NB4 (cell line): Measurements from ENCODE around the gene TICRR.

ENCODE experiments used
- DNase-seq: peaks from one replicate; pipeline ENCODE4 v3.0.0; 2010; ENCODE audit warnings: low read depth
- H3K4me3 ChIP-seq: one replicate; pipeline ENCODE4 v1.5.1; 2011; ENCODE audit warnings: mild to moderate bottlenecking, low read depth, low read length, moderate library complexity
- CTCF ChIP-seq: IDR thresholded peaks from one replicate; pipeline ENCODE4 v1.5.1; 2012; ENCODE audit warnings: low read depth, low read length
- MYC ChIP-seq: IDR thresholded peaks from 2 replicates; pipeline ENCODE4 v1.6.1; 2011; ENCODE audit warnings: low read depth, low read length
- POLR2A ChIP-seq: IDR thresholded peaks from 2 replicates; pipeline ENCODE4 v1.6.1; 2011; ENCODE audit warnings: mild to moderate bottlenecking; ENCODE audit not compliant: insufficient read length; ENCODE audit errors: extremely low read depth
- TF ChIP-seq, protein P1 (sequence below): IDR thresholded peaks from 2 replicates; pipeline ENCODE4 v1.6.1; 2011; ENCODE audit warnings: low read depth, low read length

The TICRR gene

DNA sequence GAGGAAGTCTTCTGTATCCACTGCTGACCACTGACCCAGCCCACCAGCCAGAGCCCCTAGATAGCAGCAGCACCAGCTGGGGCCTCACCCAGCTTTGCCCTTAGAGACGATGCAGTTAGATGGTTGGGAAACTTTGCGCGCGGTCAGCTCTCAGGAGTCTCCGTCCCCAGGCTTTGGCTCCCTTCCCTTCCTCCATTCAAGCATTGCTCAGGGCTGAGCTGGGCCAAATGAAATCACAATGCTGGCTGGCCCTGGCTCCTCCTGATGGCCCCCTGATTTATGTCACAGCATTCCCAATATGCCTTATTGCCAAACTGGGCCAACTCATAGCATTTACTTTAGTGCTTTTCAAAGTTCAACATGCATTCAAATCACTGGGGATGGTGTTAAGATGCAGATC, 44.3 kb upstream of the TICRR start:
- TF ChIP-seq, protein P1, sequence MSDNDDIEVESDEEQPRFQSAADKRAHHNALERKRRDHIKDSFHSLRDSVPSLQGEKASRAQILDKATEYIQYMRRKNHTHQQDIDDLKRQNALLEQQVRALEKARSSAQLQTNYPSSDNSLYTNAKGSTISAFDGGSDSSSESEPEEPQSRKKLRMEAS, result no peak
- no peak for TF ChIP-seq MYC
- TF ChIP-seq POLR2A, result no peak
- TF ChIP-seq CTCF, result no peak
- DNase-seq, result no peak
- no peak overlapping the region for H3K4me3 ChIP-seq

DNA sequence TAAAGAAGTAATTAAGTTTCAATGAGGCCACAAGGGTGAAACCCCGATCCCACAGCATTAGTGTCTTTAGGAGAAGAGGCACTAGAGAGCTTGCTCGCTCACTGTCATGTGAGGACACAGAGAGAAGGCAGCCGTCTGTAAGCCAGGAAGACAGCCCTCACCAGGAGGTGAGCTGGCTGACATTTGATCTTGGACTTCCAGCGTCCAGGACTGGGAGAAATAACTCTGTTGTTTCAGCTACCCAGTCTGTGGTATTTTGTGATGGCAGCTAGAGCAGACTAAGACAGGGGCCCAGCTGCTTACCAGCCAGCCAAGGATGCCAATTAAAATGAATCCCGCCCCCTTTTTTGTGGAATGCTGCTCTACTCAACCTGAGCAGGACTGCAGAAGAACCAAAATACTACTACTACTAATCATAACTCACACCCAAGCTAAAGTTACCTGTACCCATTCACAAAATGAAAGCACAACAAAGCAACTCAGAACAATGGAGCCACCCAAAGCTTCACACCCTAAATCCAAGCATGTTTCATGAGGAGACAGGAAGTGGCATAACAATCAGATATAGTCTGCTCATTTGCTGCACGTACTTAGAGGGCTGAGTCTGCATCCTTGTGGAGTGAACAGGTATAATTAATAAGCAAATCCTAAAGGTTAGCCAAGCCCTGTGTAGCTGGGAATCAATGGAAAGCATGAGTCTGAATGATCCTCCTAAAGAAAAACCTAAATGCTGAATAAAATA, 43.3 kb upstream of the TICRR start:
- TF ChIP-seq, protein P1, result no peak
- no peak for TF ChIP-seq MYC
- no peak for TF ChIP-seq POLR2A
- no peak for TF ChIP-seq CTCF
- DNase-seq, result no peak
- no peak overlapping the region for H3K4me3 ChIP-seq

DNA sequence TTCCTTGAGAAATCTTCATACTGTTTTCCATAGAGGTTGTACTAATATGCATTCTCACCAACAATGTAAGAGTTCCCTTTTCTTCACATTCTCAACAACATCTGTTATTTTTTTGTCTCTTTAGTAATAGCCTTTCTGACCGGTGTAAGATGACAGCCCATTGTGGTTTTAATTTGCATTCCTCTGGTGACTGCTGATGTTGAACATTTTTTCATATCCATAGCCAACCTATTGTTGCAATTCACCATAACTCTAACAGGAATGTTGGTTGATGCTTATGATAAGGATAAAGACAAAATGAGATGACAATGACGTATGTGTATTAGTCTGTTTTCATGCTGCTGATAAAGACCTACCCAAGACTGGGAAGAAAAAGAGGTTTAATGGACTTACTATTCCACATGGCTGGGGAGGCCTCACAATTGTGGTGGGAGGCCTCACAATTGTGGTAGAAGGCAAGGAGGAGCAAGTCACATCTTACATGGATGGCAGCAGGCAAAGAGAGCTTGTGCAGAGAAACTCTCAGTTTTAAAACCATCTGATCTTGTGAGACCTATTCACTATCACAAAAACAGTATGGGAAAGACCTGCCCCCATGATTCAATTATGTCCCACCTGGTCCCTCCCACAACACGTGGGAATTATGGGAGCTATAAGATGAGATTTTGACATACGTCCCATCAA, 41.3 kb upstream of the TICRR start:
- DNase-seq, result no peak
- H3K4me3 ChIP-seq, result no peak overlapping the region
- TF ChIP-seq, protein P1, result no peak
- TF ChIP-seq POLR2A (no peak), CTCF (no peak), MYC (no peak)

- DNase-seq, result no peak
- TF ChIP-seq, protein P1, result no peak
- no peak for TF ChIP-seq MYC
- no peak for TF ChIP-seq CTCF
- no peak for TF ChIP-seq POLR2A
- H3K4me3 ChIP-seq, result no peak overlapping the region
These were observed 36.2 kb upstream of the TICRR start for GRCh38 chr15:89539027-89539426.

DNA sequence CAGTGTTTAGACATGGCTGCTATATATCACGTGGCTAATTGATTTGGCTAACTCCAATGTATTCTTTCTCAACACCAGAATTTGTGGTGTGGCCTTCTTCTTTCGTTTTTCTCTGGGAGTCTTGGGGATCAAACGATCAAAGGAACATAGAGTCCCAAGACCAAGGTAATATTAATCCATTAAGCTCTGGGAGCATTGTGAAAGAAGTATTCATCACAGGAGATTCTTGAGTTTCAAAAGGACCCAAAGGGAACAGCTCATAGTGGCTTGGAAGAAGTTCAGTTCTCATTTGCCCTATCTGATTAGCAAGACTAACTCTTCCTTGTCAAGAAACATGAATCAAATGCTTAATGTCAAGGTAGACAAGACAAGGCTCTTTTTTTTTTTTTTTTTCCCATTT, 32.9 kb upstream of the TICRR start:
- H3K4me3 ChIP-seq, result no peak overlapping the region
- DNase-seq, result no peak
- TF ChIP-seq MYC (no peak), POLR2A (no peak), CTCF (no peak)
- TF ChIP-seq, protein P1, result no peak
